ENCODE data around the gene SLBP. TPM values are rescaled to one million over a fixed set of nuclear protein-coding genes. Genes with fewer than 3 reads are reported as not detected.

The SLBP gene
- total and polyA plus RNA-seq, 4 donors, result 25.1 to 35.1 (median 26.3) TPM

DNA sequence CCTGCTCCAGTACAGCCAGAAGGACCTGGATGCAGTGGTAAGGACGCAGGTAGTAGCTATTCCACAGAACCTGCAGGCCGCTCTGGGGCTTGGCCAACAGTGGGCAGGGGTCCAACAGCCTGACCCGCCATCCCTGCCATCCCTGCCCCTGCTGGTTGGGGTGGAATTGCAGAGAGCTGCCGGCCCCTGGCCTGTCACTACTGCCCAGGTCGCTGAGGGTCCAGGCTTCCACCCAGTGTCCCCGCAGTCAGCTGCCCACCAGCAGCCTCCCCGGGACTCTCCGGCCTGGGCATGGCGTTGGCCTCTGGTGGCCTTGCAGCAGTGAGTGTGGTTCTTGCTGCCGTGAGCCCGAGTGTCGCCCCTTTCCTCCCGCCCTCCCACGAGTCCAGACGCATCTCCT is 25.5 kb upstream of the SLBP start:
- H3K4me3 ChIP-seq (ENCODE audit: low read length in 2 of 2), result no peak overlapping the region
- no peaks in the 10 kb centered on the region for H3K4me1 ChIP-seq (ENCODE audit: control insufficient read depth in 1 of 2, insufficient read depth in 2 of 2, low read length in 2 of 2)
- ATAC-seq (ENCODE audit: low FRiP score) (no peak), DNase-seq (no peak)
- H3K9me3 ChIP-seq (ENCODE audit: control insufficient read depth, low read length), result peaks cover 4% of the 10 kb centered on the region
- H3K27ac ChIP-seq (ENCODE audit: low read depth in 1 of 2, low read length in 2 of 2), result no peak overlapping the region
- H3K36me3 ChIP-seq (ENCODE audit: control insufficient read depth in 1 of 2, insufficient read depth in 2 of 2, low read length in 1 of 2), result no peaks in the 10 kb centered on the region
- 98% methylated on average over 15 of the region's 15 CpGs for WGBS, 2 donors
- intact Hi-C loops (cut with DNase I), result no loop called here
- H3K27me3 ChIP-seq (ENCODE audit: control insufficient read depth in 1 of 2, insufficient read depth in 2 of 2, low read length in 1 of 2), result no peaks in the 10 kb centered on the region

GRCh38 chr4:1736812-1737211 is 24.7 kb upstream of the SLBP start:
- Histone ChIP-seq H3K9me3 (ENCODE audit: control insufficient read depth, low read length) (peaks cover 4% of the 10 kb centered on the region), H3K36me3 (ENCODE audit: control insufficient read depth in 1 of 2, insufficient read depth in 2 of 2, low read length in 1 of 2) (no peaks in the 10 kb centered on the region), H3K27ac (ENCODE audit: low read depth in 1 of 2, low read length in 2 of 2) (no peak overlapping the region), H3K27me3 (ENCODE audit: control insufficient read depth in 1 of 2, insufficient read depth in 2 of 2, low read length in 1 of 2) (no peaks in the 10 kb centered on the region), H3K4me3 (ENCODE audit: low read length in 2 of 2) (no peak overlapping the region), H3K4me1 (ENCODE audit: control insufficient read depth in 1 of 2, insufficient read depth in 2 of 2, low read length in 2 of 2) (no peaks in the 10 kb centered on the region)
- 94 to 96% methylated on average over 13 of the region's 13 CpGs for WGBS, 2 donors
- ATAC-seq (ENCODE audit: low FRiP score), result no peak
- intact Hi-C loops (cut with DNase I), result no loop called here
- no peak for DNase-seq

DNA sequence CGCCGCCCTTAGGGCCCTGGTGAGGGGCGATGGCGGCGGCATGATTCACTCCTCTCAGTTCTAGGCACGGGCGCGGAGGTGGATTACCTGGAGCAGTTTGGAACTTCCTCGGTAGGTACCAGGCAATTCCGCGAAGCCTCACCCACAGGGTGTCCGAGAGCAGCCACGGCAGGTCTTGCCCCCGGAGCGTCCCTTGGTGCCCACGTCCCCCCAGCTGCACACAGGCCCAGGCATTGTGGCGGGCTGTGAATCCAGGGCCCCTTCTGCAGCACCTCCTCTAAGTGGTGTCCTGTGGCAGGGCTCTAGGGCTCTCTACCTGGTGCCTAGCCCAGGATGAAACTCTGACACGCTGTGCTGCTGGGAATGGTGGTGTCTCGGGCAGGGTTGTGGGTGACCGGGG is 23.1 kb upstream of the SLBP start:
- Histone ChIP-seq H3K27ac (ENCODE audit: low read depth in 1 of 2, low read length in 2 of 2) (no peak overlapping the region), H3K4me3 (ENCODE audit: low read length in 2 of 2) (no peak overlapping the region), H3K9me3 (ENCODE audit: control insufficient read depth, low read length) (peaks cover 4% of the 10 kb centered on the region), H3K4me1 (ENCODE audit: control insufficient read depth in 1 of 2, insufficient read depth in 2 of 2, low read length in 2 of 2) (no peaks in the 10 kb centered on the region), H3K36me3 (ENCODE audit: control insufficient read depth in 1 of 2, insufficient read depth in 2 of 2, low read length in 1 of 2) (no peaks in the 10 kb centered on the region), H3K27me3 (ENCODE audit: control insufficient read depth in 1 of 2, insufficient read depth in 2 of 2, low read length in 1 of 2) (no peaks in the 10 kb centered on the region)
- intact Hi-C loops (cut with DNase I), result no loop called here
- peak; percentile 5 for ATAC-seq (ENCODE audit: low FRiP score)
- WGBS, 2 donors, result 94 to 95% methylated on average over 20 of the region's 20 CpGs
- no peak for DNase-seq

- ATAC-seq (ENCODE audit: low FRiP score), result no peak
- 93 to 94% methylated on average over 10 of the region's 10 CpGs for WGBS, 2 donors
Measured at GRCh38 chr4:1732911-1733310, 20.8 kb upstream of the SLBP start.

GRCh38 chr4:1731180-1731579 is 19.1 kb upstream of the SLBP start:
- ATAC-seq (ENCODE audit: low FRiP score) (no peak), DNase-seq (peak in 1 of 2 donors; percentile 30)
- Histone ChIP-seq H3K4me1 (ENCODE audit: control insufficient read depth in 1 of 2, insufficient read depth in 2 of 2, low read length in 2 of 2) (no peaks in the 10 kb centered on the region), H3K4me3 (ENCODE audit: low read length in 2 of 2) (no peak overlapping the region), H3K9me3 (ENCODE audit: control insufficient read depth, low read length) (no peaks in the 10 kb centered on the region), H3K27ac (ENCODE audit: low read depth in 1 of 2, low read length in 2 of 2) (no peak overlapping the region), H3K36me3 (ENCODE audit: control insufficient read depth in 1 of 2, insufficient read depth in 2 of 2, low read length in 1 of 2) (no peaks in the 10 kb centered on the region), H3K27me3 (ENCODE audit: control insufficient read depth in 1 of 2, insufficient read depth in 2 of 2, low read length in 1 of 2) (no peaks in the 10 kb centered on the region)
- intact Hi-C loops (cut with DNase I), result no loop called here
- WGBS, 2 donors, result 96% methylated on average over 10 of the region's 10 CpGs

More at GRCh38 chr4:1732911-1733310, 20.8 kb upstream of the SLBP start:
- peak in 1 of 2 donors; percentile 17 for DNase-seq
- H3K27me3 ChIP-seq (ENCODE audit: control insufficient read depth in 1 of 2, insufficient read depth in 2 of 2, low read length in 1 of 2), result no peaks in the 10 kb centered on the region
- H3K36me3 ChIP-seq (ENCODE audit: control insufficient read depth in 1 of 2, insufficient read depth in 2 of 2, low read length in 1 of 2), result no peaks in the 10 kb centered on the region
- H3K27ac ChIP-seq (ENCODE audit: low read depth in 1 of 2, low read length in 2 of 2), result no peak overlapping the region
- H3K4me1 ChIP-seq (ENCODE audit: control insufficient read depth in 1 of 2, insufficient read depth in 2 of 2, low read length in 2 of 2), result no peaks in the 10 kb centered on the region
- intact Hi-C loops (cut with DNase I), result no loop called here
- H3K4me3 ChIP-seq (ENCODE audit: low read length in 2 of 2), result no peak overlapping the region
- H3K9me3 ChIP-seq (ENCODE audit: control insufficient read depth, low read length), result no peaks in the 10 kb centered on the region

DNA sequence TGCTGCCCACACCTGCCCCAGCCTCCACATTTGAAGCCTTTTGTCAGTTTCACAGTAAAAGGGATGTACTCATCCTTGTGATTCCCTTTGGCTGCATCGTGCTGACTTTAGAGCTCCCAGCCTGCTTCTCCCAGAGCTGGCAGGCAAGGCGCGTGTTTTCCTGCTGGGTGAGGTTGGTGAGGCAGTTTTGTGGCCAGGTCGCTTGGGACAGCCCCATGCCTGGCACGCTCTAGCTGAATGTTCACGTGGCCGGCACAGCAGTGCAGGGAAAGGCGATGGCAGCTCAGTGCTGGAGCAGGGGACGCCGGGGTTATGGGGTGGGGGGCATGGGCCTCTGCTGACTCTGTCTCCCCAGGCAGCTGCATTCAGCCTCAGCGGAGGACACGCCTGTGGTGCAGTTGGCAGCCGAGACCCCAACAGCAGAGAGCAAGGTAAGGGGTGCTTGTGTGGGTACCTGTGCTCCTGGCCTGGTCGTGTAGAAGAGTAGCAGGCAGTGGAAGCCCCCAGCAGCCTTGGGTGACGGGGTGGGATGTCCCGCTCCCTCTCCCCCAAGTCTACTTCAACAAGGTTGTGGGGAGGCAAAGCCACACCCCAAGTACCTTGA is 18.5 kb upstream of the SLBP start:
- H3K27me3 ChIP-seq (ENCODE audit: control insufficient read depth in 1 of 2, insufficient read depth in 2 of 2, low read length in 1 of 2), result no peaks in the 10 kb centered on the region
- WGBS, 2 donors, result 93 to 98% methylated on average over 16 of the region's 16 CpGs
- no peaks in the 10 kb centered on the region for H3K9me3 ChIP-seq (ENCODE audit: control insufficient read depth, low read length)
- H3K4me3 ChIP-seq (ENCODE audit: low read length in 2 of 2), result no peak overlapping the region
- H3K27ac ChIP-seq (ENCODE audit: low read depth in 1 of 2, low read length in 2 of 2), result no peak overlapping the region
- intact Hi-C loops (cut with DNase I), result no loop called here
- DNase-seq, result peak in 1 of 2 donors; percentile 39
- no peaks in the 10 kb centered on the region for H3K36me3 ChIP-seq (ENCODE audit: control insufficient read depth in 1 of 2, insufficient read depth in 2 of 2, low read length in 1 of 2)
- ATAC-seq (ENCODE audit: low FRiP score), result no peak
- H3K4me1 ChIP-seq (ENCODE audit: control insufficient read depth in 1 of 2, insufficient read depth in 2 of 2, low read length in 2 of 2), result no peaks in the 10 kb centered on the region

DNA sequence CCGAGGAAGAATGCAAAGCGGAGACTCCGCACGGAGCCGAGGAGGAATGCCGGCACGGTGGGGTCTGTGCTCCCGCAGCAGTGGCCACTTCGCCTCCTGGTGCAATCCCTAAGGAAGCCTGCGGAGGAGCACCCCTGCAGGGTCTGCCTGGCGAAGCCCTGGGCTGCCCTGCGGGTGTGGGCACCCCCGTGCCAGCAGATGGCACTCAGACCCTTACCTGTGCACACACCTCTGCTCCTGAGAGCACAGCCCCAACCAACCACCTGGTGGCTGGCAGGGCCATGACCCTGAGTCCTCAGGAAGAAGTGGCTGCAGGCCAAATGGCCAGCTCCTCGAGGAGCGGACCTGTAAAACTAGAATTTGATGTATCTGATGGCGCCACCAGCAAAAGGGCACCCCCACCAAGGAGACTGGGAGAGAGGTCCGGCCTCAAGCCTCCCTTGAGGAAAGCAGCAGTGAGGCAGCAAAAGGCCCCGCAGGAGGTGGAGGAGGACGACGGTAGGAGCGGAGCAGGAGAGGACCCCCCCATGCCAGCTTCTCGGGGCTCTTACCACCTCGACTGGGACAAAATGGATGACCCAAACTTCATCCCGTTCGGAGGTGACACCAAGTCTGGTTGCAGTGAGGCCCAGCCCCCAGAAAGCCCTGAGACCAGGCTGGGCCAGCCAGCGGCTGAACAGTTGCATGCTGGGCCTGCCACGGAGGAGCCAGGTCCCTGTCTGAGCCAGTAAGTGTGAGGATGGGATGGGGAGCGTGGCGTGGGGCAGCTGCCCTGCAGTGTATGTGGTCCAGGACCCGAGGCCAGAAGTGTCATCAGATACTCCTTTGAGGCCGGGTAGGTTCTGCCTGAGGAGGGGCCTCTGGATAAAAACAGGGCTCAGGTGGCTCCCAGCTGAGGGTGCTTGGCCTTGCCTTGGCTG is 16.2 kb upstream of the SLBP start:
- Histone ChIP-seq H3K36me3 (ENCODE audit: control insufficient read depth in 1 of 2, insufficient read depth in 2 of 2, low read length in 1 of 2) (no peaks in the 10 kb centered on the region), H3K27ac (ENCODE audit: low read depth in 1 of 2, low read length in 2 of 2) (no peak overlapping the region), H3K4me3 (ENCODE audit: low read length in 2 of 2) (no peak overlapping the region), H3K27me3 (ENCODE audit: control insufficient read depth in 1 of 2, insufficient read depth in 2 of 2, low read length in 1 of 2) (no peaks in the 10 kb centered on the region), H3K4me1 (ENCODE audit: control insufficient read depth in 1 of 2, insufficient read depth in 2 of 2, low read length in 2 of 2) (no peaks in the 10 kb centered on the region), H3K9me3 (ENCODE audit: control insufficient read depth, low read length) (no peaks in the 10 kb centered on the region)
- intact Hi-C loops (cut with DNase I), result loop anchor here in 1 of 2 donors (2.0 to 10.0 kb wide), 2 partner anchors 36 to 374 kb away; no protein-coding TSS in a partner anchor
- 93 to 95% methylated on average over 31 of the region's 31 CpGs for WGBS, 2 donors
- no peak for ATAC-seq (ENCODE audit: low FRiP score)
- peak; percentile 42 to 68 for DNase-seq

GRCh38 chr4:1727117-1728031 is 15.3 kb upstream of the SLBP start:
- H3K36me3 ChIP-seq (ENCODE audit: control insufficient read depth in 1 of 2, insufficient read depth in 2 of 2, low read length in 1 of 2), result no peaks in the 10 kb centered on the region
- no peak overlapping the region for H3K27ac ChIP-seq (ENCODE audit: low read depth in 1 of 2, low read length in 2 of 2)
- no peaks in the 10 kb centered on the region for H3K27me3 ChIP-seq (ENCODE audit: control insufficient read depth in 1 of 2, insufficient read depth in 2 of 2, low read length in 1 of 2)
- 74 to 77% methylated on average over 18 of the region's 18 CpGs for WGBS, 2 donors
- no peaks in the 10 kb centered on the region for H3K9me3 ChIP-seq (ENCODE audit: control insufficient read depth, low read length)
- H3K4me3 ChIP-seq (ENCODE audit: low read length in 2 of 2), result no peak overlapping the region
- no peaks in the 10 kb centered on the region for H3K4me1 ChIP-seq (ENCODE audit: control insufficient read depth in 1 of 2, insufficient read depth in 2 of 2, low read length in 2 of 2)
- intact Hi-C loops (cut with DNase I), result loop anchor here in 1 of 2 donors (2.0 to 10.0 kb wide), 2 partner anchors 35 to 373 kb away; no protein-coding TSS in a partner anchor
- ATAC-seq (ENCODE audit: low FRiP score) (peak; percentile 42), DNase-seq (peak; percentile 80 to 86)

Data from aorta (tissue), 5 donors.